ENCODE data around the gene GIMAP2. TPM values are rescaled to one million over a fixed set of nuclear protein-coding genes. Genes with fewer than 3 reads are reported as not detected.

The GIMAP2 gene
- total and polyA plus RNA-seq, 12 donors: 5.2 to 23.6 (median 14.5) TPM

GRCh38 chr7:150717814-150718420 lies 32.4 kb downstream of the GIMAP2 start:
- H3K27ac ChIP-seq: peak overlapping the region in 2 of 5 donors; percentile 5 to 51
- H3K4me3 ChIP-seq: peak overlapping the region in 1 of 4 donors; percentile 45
- no peaks in the 10 kb centered on the region for H3K9me3 ChIP-seq (replicated peaks in 1 of 3)
- H3K27me3 ChIP-seq: no peaks in the 10 kb centered on the region
- no peaks in the 10 kb centered on the region for H3K4me1 ChIP-seq (replicated peaks in 1 of 2)
- no peaks in the 10 kb centered on the region for H3K36me3 ChIP-seq (replicated peaks in 1 of 2)
- intact Hi-C loops (cut with DNase I): no loop called here
- no peak for DNase-seq
- TF ChIP-seq POLR2A (IDR thresholded peaks at IDR 0.05) (no peak), CTCF (IDR thresholded peaks at IDR 0.05) (no peak)
- 50 to 64% (median 54%) methylated on average over 4 of the region's 4 CpGs for WGBS, 4 donors

GRCh38 chr7:150719436-150719835 lies 33.9 kb downstream of the GIMAP2 start:
- no peak overlapping the region for H3K4me3 ChIP-seq
- no peaks in the 10 kb centered on the region for H3K27me3 ChIP-seq
- H3K9me3 ChIP-seq (replicated peaks in 1 of 3): no peaks in the 10 kb centered on the region
- peak in 1 of 7 donors; percentile 21 for DNase-seq
- intact Hi-C loops (cut with DNase I): no loop called here
- H3K27ac ChIP-seq: no peak overlapping the region
- no peak for TF ChIP-seq CTCF (IDR thresholded peaks at IDR 0.05)
- WGBS, 4 donors: 50 to 72% (median 60%) methylated on average over 4 of the region's 4 CpGs
- H3K36me3 ChIP-seq (replicated peaks in 1 of 2): no peaks in the 10 kb centered on the region
- H3K4me1 ChIP-seq (replicated peaks in 1 of 2): no peaks in the 10 kb centered on the region

- H3K4me3 ChIP-seq: no peak overlapping the region
- no peak overlapping the region for H3K27ac ChIP-seq
- no peaks in the 10 kb centered on the region for H3K27me3 ChIP-seq
- no peaks in the 10 kb centered on the region for H3K4me1 ChIP-seq (replicated peaks in 1 of 2)
- no peak for TF ChIP-seq POLR2A (IDR thresholded peaks at IDR 0.05)
- no peak for TF ChIP-seq CTCF (IDR thresholded peaks at IDR 0.05)
- 90 to 93% (median 91%) methylated on average over 32 to 52 of the region's 52 CpGs for WGBS, 4 donors
- no peaks in the 10 kb centered on the region for H3K9me3 ChIP-seq (replicated peaks in 1 of 3)
- intact Hi-C loops (cut with DNase I): no loop called here
- no peak for DNase-seq
- H3K36me3 ChIP-seq (replicated peaks in 1 of 2): no peaks in the 10 kb centered on the region
Measured at GRCh38 chr7:150719960-150720891, 34.7 kb downstream of the GIMAP2 start.

DNA sequence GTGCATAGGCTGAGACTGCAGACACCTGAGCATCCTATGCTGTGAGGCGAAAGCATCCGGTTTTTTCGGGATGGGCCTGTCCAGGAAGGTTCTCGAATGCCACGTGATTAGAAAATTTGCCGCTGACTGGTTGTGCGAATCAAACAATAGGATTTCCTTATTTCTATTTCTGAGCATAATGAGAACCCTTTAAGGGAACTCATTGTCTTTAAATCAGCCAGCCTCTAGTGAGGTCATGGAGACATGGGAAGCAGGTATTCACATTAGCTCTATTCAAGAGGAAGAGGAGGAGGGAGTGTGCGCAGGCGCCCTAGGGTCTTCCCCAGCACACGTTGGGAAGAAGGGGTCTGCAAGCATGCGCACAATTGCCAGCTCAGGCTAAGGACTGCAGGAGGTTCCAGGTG lies 36.5 kb downstream of the GIMAP2 start:
- Histone ChIP-seq H3K4me3 (no peak overlapping the region), H3K27me3 (no peaks in the 10 kb centered on the region), H3K36me3 (replicated peaks in 1 of 2) (no peaks in the 10 kb centered on the region), H3K9me3 (replicated peaks in 1 of 3) (no peaks in the 10 kb centered on the region), H3K4me1 (replicated peaks in 1 of 2) (no peaks in the 10 kb centered on the region), H3K27ac (no peak overlapping the region)
- no peak for DNase-seq
- intact Hi-C loops (cut with DNase I): no loop called here
- 78 to 85% (median 84%) methylated on average over 11 of the region's 11 CpGs for WGBS, 4 donors
- TF ChIP-seq CTCF (IDR thresholded peaks at IDR 0.05) (no peak), POLR2A (IDR thresholded peaks at IDR 0.05) (no peak)
